Mesenchymal stem cell (in vitro differentiated cells and primary cell): ENCODE results near the gene IP6K2.
A peak's percentile ranks its signal among the peaks of the same experiment; 100 is the strongest.

Experiments
- DNase-seq: peaks from one replicate; pipeline ENCODE4 v3.0.0-alpha.2; 2013
- H2AFZ ChIP-seq: one replicate; pipeline ENCODE4 v1.6.1; 2013; ENCODE audit warnings: low read depth, mild to moderate bottlenecking, control low read depth, inconsistent platforms, low read length, moderate library complexity
- H2AK5ac ChIP-seq: 2 replicates; pipeline ENCODE4 v1.6.1; 2013; ENCODE audit warnings: low read length, moderate library complexity, mild to moderate bottlenecking, inconsistent platforms; ENCODE audit not compliant: severe bottlenecking
- H2BK120ac ChIP-seq: one replicate; pipeline ENCODE4 v1.6.1; 2013; ENCODE audit warnings: low read depth, mild to moderate bottlenecking, inconsistent platforms, low read length, moderate library complexity
- H2BK12ac ChIP-seq, 2 experiments: one replicate each; pipeline ENCODE4 v1.6.1; 2013; ENCODE audit warnings: inconsistent platforms in 2 of 2, low read length in 2 of 2, mild to moderate bottlenecking in 2 of 2, moderate library complexity in 2 of 2, control low read depth in 1 of 2
- H2BK15ac ChIP-seq: one replicate; pipeline ENCODE4 v1.6.1; 2013; ENCODE audit warnings: mild to moderate bottlenecking, low read depth, inconsistent platforms; ENCODE audit not compliant: poor library complexity, severe bottlenecking
- H2BK5ac ChIP-seq: 2 replicates; pipeline ENCODE4 v1.6.1; 2013; ENCODE audit warnings: low read depth, mild to moderate bottlenecking, low read length, control low read depth, inconsistent platforms; ENCODE audit not compliant: poor library complexity, severe bottlenecking
- H3K14ac ChIP-seq, 2 experiments: one replicate each; pipeline ENCODE4 v1.6.1; 2013; ENCODE audit warnings: inconsistent platforms in 2 of 2, low read length in 2 of 2, control low read depth in 1 of 2, mild to moderate bottlenecking in 1 of 2, moderate library complexity in 1 of 2
- H3K18ac ChIP-seq, 2 experiments: one replicate each; pipeline ENCODE4 v1.6.1; 2013; ENCODE audit warnings: inconsistent platforms in 2 of 2, low read length in 2 of 2, control low read depth in 1 of 2, low read depth in 1 of 2, mild to moderate bottlenecking in 1 of 2
- H3K23ac ChIP-seq, 2 experiments: one replicate each; pipeline ENCODE4 v1.6.1; 2013; ENCODE audit warnings: inconsistent platforms in 2 of 2, low read length in 2 of 2, mild to moderate bottlenecking in 2 of 2, moderate library complexity in 2 of 2, control low read depth in 1 of 2
- H3K27ac ChIP-seq: 2 replicates; pipeline ENCODE4 v1.5.1; 2013; ENCODE audit warnings: mild to moderate bottlenecking, moderate library complexity, low read length, control low read depth, inconsistent platforms; ENCODE audit not compliant: poor library complexity, severe bottlenecking
- H3K27me3 ChIP-seq, 2 experiments: 2 replicates each; pipeline versions ENCODE4 v1.6.1 to v1.7.0; 2013; ENCODE audit warnings: low read length in 2 of 2, mild to moderate bottlenecking in 2 of 2, moderate library complexity in 2 of 2, control low read depth in 1 of 2, inconsistent platforms in 1 of 2; ENCODE audit not compliant: control insufficient read depth in 1 of 2, insufficient read depth in 1 of 2
- H3K36me3 ChIP-seq, 2 experiments: 2 replicates each; pipeline versions ENCODE4 v1.6.1 to v1.7.0; 2013; ENCODE audit warnings: low read length in 2 of 2, control low read depth in 1 of 2, inconsistent platforms in 1 of 2, low read depth in 1 of 2, mild to moderate bottlenecking in 1 of 2; ENCODE audit not compliant: insufficient read depth in 2 of 2, control insufficient read depth in 1 of 2
- H3K4ac ChIP-seq, 2 experiments: one replicate each; pipeline ENCODE4 v1.6.1; 2013; ENCODE audit warnings: inconsistent platforms in 2 of 2, low read length in 2 of 2, mild to moderate bottlenecking in 2 of 2, moderate library complexity in 2 of 2, control low read depth in 1 of 2, low read depth in 1 of 2
- H3K4me1 ChIP-seq: 2 replicates; pipeline ENCODE4 v1.6.1; 2013; ENCODE audit warnings: low read depth, low read length, control low read depth; ENCODE audit not compliant: control insufficient read depth, insufficient read depth
- H3K4me2 ChIP-seq: 2 replicates; pipeline ENCODE4 v1.6.1; 2013; ENCODE audit warnings: low read length, mild to moderate bottlenecking, inconsistent platforms; ENCODE audit not compliant: poor library complexity, severe bottlenecking
- H3K4me3 ChIP-seq, 2 experiments: 2 replicates each; pipeline versions ENCODE4 v1.5.1 to v1.7.0; 2013; ENCODE audit warnings: low read length in 2 of 2, mild to moderate bottlenecking in 2 of 2, control low read depth in 1 of 2, low read depth in 1 of 2; ENCODE audit not compliant: insufficient read depth in 1 of 2
- H3K79me1 ChIP-seq: replicated peaks from 2 replicates; pipeline ENCODE4 v1.6.1; 2013; ENCODE audit warnings: mild to moderate bottlenecking, control low read depth, low read length, inconsistent platforms; ENCODE audit not compliant: poor library complexity, severe bottlenecking
- H3K9ac ChIP-seq: 2 replicates; pipeline ENCODE4 v1.7.0; 2013; ENCODE audit warnings: mild to moderate bottlenecking, low read length, moderate library complexity
- H3K9me3 ChIP-seq: 2 replicates; pipeline ENCODE4 v1.7.0; 2013; ENCODE audit warnings: mild to moderate bottlenecking, low read length; ENCODE audit not compliant: control insufficient read depth
- H4K8ac ChIP-seq: one replicate; pipeline ENCODE4 v1.6.1; 2013; ENCODE audit warnings: inconsistent platforms, mild to moderate bottlenecking, low read length, moderate library complexity
- H4K91ac ChIP-seq: one replicate; pipeline ENCODE4 v1.6.1; 2013; ENCODE audit warnings: mild to moderate bottlenecking, low read length, inconsistent platforms
- WGBS: methylation state at CpG from one replicate; pipeline ENCODE4 v1.1.7; 2013; ENCODE audit warnings: mixed read lengths; 5-methylcytosine and 5-hydroxymethylcytosine counted together

Gene IP6K2

DNA sequence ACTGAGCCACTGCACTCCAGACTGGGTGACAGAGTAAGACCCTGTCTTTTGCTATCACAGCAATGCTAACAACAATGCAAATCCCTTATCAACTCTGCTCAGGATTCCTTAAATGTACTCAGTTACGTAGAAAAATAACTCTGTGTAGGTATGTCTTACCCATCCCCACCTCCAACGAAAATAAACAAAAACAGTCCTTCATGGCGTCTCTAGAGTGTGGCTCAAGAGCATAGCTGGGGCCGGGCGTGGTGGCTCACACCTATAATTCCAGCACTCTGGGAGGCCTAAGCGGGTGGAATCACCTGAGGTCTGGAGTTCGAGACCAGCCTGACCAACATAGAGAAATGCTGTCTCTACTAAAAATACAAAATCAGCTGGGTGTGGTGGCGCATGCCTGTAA lies 18.1 kb downstream of the IP6K2 start:
- Histone ChIP-seq H2BK5ac (no peak overlapping the region), H2AK5ac (no peak overlapping the region), H3K27me3 (no peaks in the 10 kb centered on the region), H2BK120ac (no peak overlapping the region), H3K27ac (no peak overlapping the region), H4K8ac (no peak overlapping the region), H3K9me3 (no peaks in the 10 kb centered on the region), H4K91ac (no peak overlapping the region), H3K4me1 (peaks cover 19% of the 10 kb centered on the region), H3K23ac (no peak overlapping the region), H3K18ac (no peak overlapping the region), H3K4me2 (no peak overlapping the region), H3K14ac (no peak overlapping the region), H2BK15ac (no peak overlapping the region), H3K4ac (no peak overlapping the region), H3K36me3 (peaks cover 26 to 35% of the 10 kb centered on the region in 2 experiments), H3K79me1 (no peaks in the 10 kb centered on the region), H2AFZ (no peak overlapping the region), H2BK12ac (no peak overlapping the region), H3K9ac (no peak overlapping the region), H3K4me3 (no peak overlapping the region)
- no peak for DNase-seq
- 98% methylated on average over 8 of the region's 8 CpGs for WGBS

- Histone ChIP-seq H2AK5ac (no peak overlapping the region), H3K27me3 (no peaks in the 10 kb centered on the region), H3K36me3 (peaks cover 31 to 42% of the 10 kb centered on the region in 2 experiments), H2BK12ac (no peak overlapping the region), H2BK15ac (no peak overlapping the region), H3K9ac (no peak overlapping the region), H4K91ac (no peak overlapping the region), H3K4ac (no peak overlapping the region), H3K23ac (no peak overlapping the region), H3K79me1 (peaks cover under 1% of the 10 kb centered on the region), H2BK120ac (no peak overlapping the region), H3K4me3 (no peak overlapping the region), H3K4me2 (no peak overlapping the region), H3K27ac (no peak overlapping the region), H3K9me3 (no peaks in the 10 kb centered on the region), H3K14ac (no peak overlapping the region), H2BK5ac (no peak overlapping the region), H3K18ac (no peak overlapping the region), H2AFZ (no peak overlapping the region), H3K4me1 (peaks cover 22% of the 10 kb centered on the region), H4K8ac (no peak overlapping the region)
- WGBS, result 98% methylated on average over 3 of the region's 3 CpGs
- DNase-seq, result no peak
Measured at GRCh38 chr3:48697952-48698351, 19.1 kb downstream of the IP6K2 start.

DNA sequence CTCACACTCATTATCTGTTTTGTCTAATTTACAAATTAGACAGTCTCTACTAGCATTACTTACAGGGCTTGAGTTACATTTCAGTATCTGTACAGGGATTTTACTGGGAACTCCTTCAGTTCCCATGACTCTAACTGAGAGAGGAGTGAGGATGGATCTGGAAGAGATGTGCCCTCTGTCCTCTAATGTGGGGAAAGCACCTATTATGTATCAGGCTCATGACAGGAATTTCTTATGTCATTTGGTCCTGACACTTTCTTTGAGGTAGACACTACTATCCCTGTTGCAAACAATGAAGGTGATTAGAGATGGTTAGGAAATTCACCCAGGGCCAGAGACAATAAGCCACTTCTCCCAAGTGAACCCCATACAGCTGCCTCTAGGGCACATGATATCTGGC lies 20.4 kb downstream of the IP6K2 start:
- Histone ChIP-seq H4K91ac (no peak overlapping the region), H3K4me1 (peaks cover 20% of the 10 kb centered on the region), H3K27ac (peak overlapping the region; percentile 35), H4K8ac (no peak overlapping the region), H3K36me3 (peaks cover 40 to 52% of the 10 kb centered on the region in 2 experiments), H2AFZ (no peak overlapping the region), H2BK15ac (no peak overlapping the region), H2BK12ac (no peak overlapping the region), H2AK5ac (no peak overlapping the region), H3K9ac (peak overlapping the region; percentile 31), H3K14ac (no peak overlapping the region), H3K9me3 (no peaks in the 10 kb centered on the region), H3K4ac (no peak overlapping the region), H2BK120ac (no peak overlapping the region), H3K4me2 (no peak overlapping the region), H3K27me3 (no peaks in the 10 kb centered on the region), H3K79me1 (peaks cover 4% of the 10 kb centered on the region), H3K4me3 (no peak overlapping the region), H3K23ac (no peak overlapping the region), H2BK5ac (no peak overlapping the region), H3K18ac (no peak overlapping the region)
- peak; percentile 21 for DNase-seq

DNA sequence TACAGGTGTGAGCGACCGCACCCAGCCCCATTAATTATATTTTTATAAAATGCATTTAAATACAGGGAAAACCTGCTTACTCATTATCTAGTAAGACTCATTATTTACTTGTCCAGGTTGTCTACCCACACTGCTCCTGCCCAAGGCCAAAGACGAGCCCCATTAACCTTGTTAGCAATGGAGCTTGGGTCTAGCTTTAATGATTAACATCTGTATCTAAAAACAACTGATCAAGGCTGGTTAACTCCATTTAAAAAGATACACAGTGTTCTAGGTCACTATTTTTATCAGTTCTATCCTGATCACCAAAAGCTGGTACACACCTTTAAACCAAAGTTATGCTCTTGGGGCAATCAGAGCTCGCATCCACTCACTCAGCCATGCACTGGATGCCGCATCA lies 20.9 kb downstream of the IP6K2 start:
- H4K8ac ChIP-seq, result no peak overlapping the region
- no peak overlapping the region for H2AFZ ChIP-seq
- H3K4me1 ChIP-seq, result peaks cover 19% of the 10 kb centered on the region
- no peak overlapping the region for H2BK120ac ChIP-seq
- H3K9me3 ChIP-seq, result no peaks in the 10 kb centered on the region
- H3K4me3 ChIP-seq, result no peak overlapping the region
- H2BK15ac ChIP-seq, result no peak overlapping the region
- no peak for DNase-seq
- no peak overlapping the region for H3K14ac ChIP-seq
- no peak overlapping the region for H2BK12ac ChIP-seq
- H3K4me2 ChIP-seq, result no peak overlapping the region
- 100% methylated on average over 2 of the region's 5 CpGs for WGBS
- H3K18ac ChIP-seq, result no peak overlapping the region
- peaks cover 4% of the 10 kb centered on the region for H3K79me1 ChIP-seq
- H3K27me3 ChIP-seq, result no peaks in the 10 kb centered on the region
- H3K9ac ChIP-seq, result peak overlapping the region; percentile 31
- H3K27ac ChIP-seq, result peak overlapping the region; percentile 35
- no peak overlapping the region for H3K4ac ChIP-seq
- no peak overlapping the region for H2BK5ac ChIP-seq
- no peak overlapping the region for H3K23ac ChIP-seq
- H2AK5ac ChIP-seq, result no peak overlapping the region
- no peak overlapping the region for H4K91ac ChIP-seq
- peaks cover 43 to 55% of the 10 kb centered on the region in 2 experiments for H3K36me3 ChIP-seq
